Trophoblast cell (in vitro differentiated cells and primary cell): ENCODE data around the gene L3MBTL3.
A peak's percentile ranks its signal among the peaks of the same experiment; 100 is the strongest.
"Not testable (repeated sequence)": the region's sequence is repeated elsewhere in the genome, so short reads cannot be mapped to it uniquely, and the experiment has no call there.

ENCODE experiments used
- DNase-seq, 2 donors: peaks; one replicate each; pipeline ENCODE4 v3.0.0-alpha.2; 2016
- H2AFZ ChIP-seq: 2 replicates; pipeline ENCODE4 v1.6.1; 2013; ENCODE audit warnings: low read length, moderate library complexity, mild to moderate bottlenecking; ENCODE audit not compliant: insufficient read depth, poor library complexity
- H2AK5ac ChIP-seq: 2 replicates; pipeline ENCODE4 v1.6.1; 2013; ENCODE audit warnings: mild to moderate bottlenecking, low read length
- H2BK120ac ChIP-seq: 2 replicates; pipeline ENCODE4 v1.6.1; 2013; ENCODE audit warnings: low read length, mild to moderate bottlenecking, moderate library complexity; ENCODE audit not compliant: insufficient read depth, poor library complexity
- H2BK12ac ChIP-seq: 2 replicates; pipeline ENCODE4 v1.6.1; 2013; ENCODE audit warnings: mild to moderate bottlenecking, low read length, moderate library complexity
- H2BK5ac ChIP-seq: 2 replicates; pipeline ENCODE4 v1.6.1; 2013; ENCODE audit warnings: low read length, low read depth, moderate library complexity, mild to moderate bottlenecking; ENCODE audit not compliant: poor library complexity
- H3K14ac ChIP-seq: 2 replicates; pipeline ENCODE4 v1.6.1; 2013; ENCODE audit warnings: mild to moderate bottlenecking, low read length
- H3K18ac ChIP-seq: 2 replicates; pipeline ENCODE4 v1.6.1; 2013; ENCODE audit warnings: mild to moderate bottlenecking, low read length
- H3K23ac ChIP-seq: 2 replicates; pipeline ENCODE4 v1.6.1; 2013; ENCODE audit warnings: low read length
- H3K27ac ChIP-seq: 2 replicates; pipeline ENCODE4 v1.5.1; 2013; ENCODE audit warnings: low read depth, mild to moderate bottlenecking, inconsistent platforms, low read length, moderate library complexity
- H3K27me3 ChIP-seq: 2 replicates; pipeline ENCODE4 v1.6.1; 2013; ENCODE audit warnings: inconsistent platforms, mild to moderate bottlenecking, low read length, moderate library complexity; ENCODE audit not compliant: insufficient read depth
- H3K36me3 ChIP-seq, 2 experiments: 1 replicate in 1 of 2; 2 replicates in 1 of 2; pipeline ENCODE4 v1.6.1; 2013; ENCODE audit warnings: low read length in 2 of 2, mild to moderate bottlenecking in 2 of 2, moderate library complexity in 1 of 2; ENCODE audit not compliant: insufficient read depth in 2 of 2, control insufficient read depth in 1 of 2
- H3K4ac ChIP-seq: 2 replicates; pipeline ENCODE4 v1.6.1; 2013; ENCODE audit warnings: low read depth, mild to moderate bottlenecking, low read length, moderate library complexity
- H3K4me1 ChIP-seq, 2 experiments: 1 replicate in 1 of 2; 2 replicates in 1 of 2; pipeline ENCODE4 v1.6.1; 2013; ENCODE audit warnings: low read length in 2 of 2, mild to moderate bottlenecking in 2 of 2, moderate library complexity in 1 of 2; ENCODE audit not compliant: insufficient read depth in 2 of 2, control insufficient read depth in 1 of 2
- H3K4me2 ChIP-seq: 2 replicates; pipeline ENCODE4 v1.6.1; 2013; ENCODE audit warnings: inconsistent platforms, mild to moderate bottlenecking, low read length, moderate library complexity
- H3K4me3 ChIP-seq: 2 replicates; pipeline ENCODE4 v1.5.1; 2013; ENCODE audit warnings: mild to moderate bottlenecking, low read depth, low read length, inconsistent platforms
- H3K79me1 ChIP-seq: one replicate; pipeline ENCODE4 v1.6.1; 2013; ENCODE audit warnings: low read length
- H3K79me2 ChIP-seq: 2 replicates; pipeline ENCODE4 v1.6.1; 2013; ENCODE audit warnings: low read length, mild to moderate bottlenecking; ENCODE audit not compliant: control insufficient read depth, insufficient read depth, poor library complexity
- H3K9ac ChIP-seq: 2 replicates; pipeline ENCODE4 v1.6.1; 2013; ENCODE audit warnings: mild to moderate bottlenecking, low read length
- H3K9me3 ChIP-seq: 2 replicates; pipeline ENCODE4 v1.6.1; 2013; ENCODE audit warnings: low read depth, mild to moderate bottlenecking, control low read depth, inconsistent platforms, low read length; ENCODE audit not compliant: insufficient read depth
- H4K12ac ChIP-seq: 2 replicates; pipeline ENCODE4 v1.6.1; 2013; ENCODE audit warnings: low read depth, mild to moderate bottlenecking, low read length, moderate library complexity
- H4K8ac ChIP-seq: 2 replicates; pipeline ENCODE4 v1.6.1; 2013; ENCODE audit warnings: low read depth, mild to moderate bottlenecking, low read length, moderate library complexity
- H4K91ac ChIP-seq: one replicate; pipeline ENCODE4 v1.6.1; 2013; ENCODE audit warnings: low read depth, mild to moderate bottlenecking, low read length, moderate library complexity
- WGBS: extraction: QIAGEN DNeasy Blood & Tissue Kit; methylation state at CpG from one replicate; pipeline ENCODE4 v1.1.7; 2013; ENCODE audit warnings: missing lambda C conversion rate; ENCODE audit not compliant: insufficient read length, insufficient coverage; ENCODE audit errors: extremely low coverage; 5-methylcytosine and 5-hydroxymethylcytosine counted together

Gene L3MBTL3

GRCh38 chr6:130164251-130164650 is 145.9 kb downstream of the L3MBTL3 start:
- Histone ChIP-seq H3K4ac (no peak overlapping the region), H4K91ac (no peak overlapping the region), H3K9ac (no peak overlapping the region), H4K12ac (no peak overlapping the region), H4K8ac (no peak overlapping the region), H3K79me1 (no peaks in the 10 kb centered on the region), H3K23ac (no peak overlapping the region), H3K9me3 (peaks cover 2% of the 10 kb centered on the region), H3K4me1 (no peaks in the 10 kb centered on the region), H3K18ac (no peak overlapping the region), H2BK120ac (no peak overlapping the region), H2BK5ac (no peak overlapping the region), H3K4me2 (no peak overlapping the region), H3K27me3 (no peaks in the 10 kb centered on the region), H3K14ac (no peak overlapping the region), H3K36me3 (no peaks in the 10 kb centered on the region), H3K4me3 (no peak overlapping the region), H2AFZ (no peak overlapping the region), H2BK12ac (no peak overlapping the region), H3K79me2 (no peaks in the 10 kb centered on the region), H3K27ac (no peak overlapping the region), H2AK5ac (no peak overlapping the region)
- DNase-seq = no peak
- no CpG with 5 or more reads among the region's 4 CpGs for WGBS

GRCh38 chr6:130167655-130168054 is 149.3 kb downstream of the L3MBTL3 start:
- Histone ChIP-seq H2BK120ac (no peak overlapping the region), H3K36me3 (no peaks in the 10 kb centered on the region), H3K79me2 (no peaks in the 10 kb centered on the region), H4K91ac (no peak overlapping the region), H3K9ac (no peak overlapping the region), H3K14ac (no peak overlapping the region), H4K12ac (no peak overlapping the region), H2BK12ac (no peak overlapping the region), H2BK5ac (no peak overlapping the region), H2AK5ac (no peak overlapping the region), H2AFZ (no peak overlapping the region), H3K4ac (no peak overlapping the region), H3K27ac (no peak overlapping the region), H4K8ac (no peak overlapping the region), H3K23ac (peak overlapping the region; percentile 80), H3K79me1 (no peaks in the 10 kb centered on the region), H3K18ac (no peak overlapping the region), H3K4me2 (no peak overlapping the region), H3K27me3 (no peaks in the 10 kb centered on the region), H3K4me1 (no peaks in the 10 kb centered on the region), H3K9me3 (peaks cover 2% of the 10 kb centered on the region), H3K4me3 (no peak overlapping the region)
- WGBS = no CpG with 5 or more reads among the region's 5 CpGs
- peak; percentile 67 to 95 for DNase-seq

- H2BK5ac ChIP-seq, H3K4me1 ChIP-seq, H3K27me3 ChIP-seq, H3K79me1 ChIP-seq, H3K4ac ChIP-seq, H3K79me2 ChIP-seq, H2AFZ ChIP-seq, H3K4me3 ChIP-seq, H2BK120ac ChIP-seq, H3K27ac ChIP-seq, H4K12ac ChIP-seq, H3K23ac ChIP-seq, H3K9ac ChIP-seq, H3K9me3 ChIP-seq, H3K18ac ChIP-seq, H2AK5ac ChIP-seq, H3K4me2 ChIP-seq, H3K36me3 ChIP-seq, H3K14ac ChIP-seq, H2BK12ac ChIP-seq, H4K8ac ChIP-seq, DNase-seq, H4K91ac ChIP-seq: not testable (repeated sequence)
- WGBS = no CpG with 5 or more reads among the region's 4 CpGs
Measured at GRCh38 chr6:130170160-130170559, 151.8 kb downstream of the L3MBTL3 start.

- not testable (repeated sequence) for H3K4me2 ChIP-seq, H3K27me3 ChIP-seq, H4K91ac ChIP-seq, H3K79me1 ChIP-seq, H2BK5ac ChIP-seq, H2AK5ac ChIP-seq, H3K9me3 ChIP-seq, H4K12ac ChIP-seq, H3K9ac ChIP-seq, H3K4ac ChIP-seq, H2BK12ac ChIP-seq, H4K8ac ChIP-seq, H3K36me3 ChIP-seq, H3K23ac ChIP-seq, H2BK120ac ChIP-seq, H3K27ac ChIP-seq, H3K4me1 ChIP-seq, H2AFZ ChIP-seq, H3K79me2 ChIP-seq, DNase-seq, H3K4me3 ChIP-seq, H3K18ac ChIP-seq, H3K14ac ChIP-seq
- WGBS = no CpG with 5 or more reads among the region's 4 CpGs
Measured at GRCh38 chr6:130173377-130174004, 155.1 kb downstream of the L3MBTL3 start.
